Tibial nerve (tissue), 4 donors: Measurements from ENCODE around the gene TECPR2. TPM values are rescaled to one million over a fixed set of nuclear protein-coding genes. Genes with fewer than 3 reads are reported as not detected.

Experiments used
- DNase-seq, 2 donors: peaks; one replicate each; pipeline ENCODE4 v3.0.0-alpha.2; 2019; ENCODE audit warnings: low spot score in 2 of 2
- H3K27ac ChIP-seq, 4 donors: fragments of 200-600 bp; sonication (generic) in 3 of 4; one replicate each; pipeline ENCODE4 v1.5.1; 2017 to 2019; ENCODE audit warnings: mild to moderate bottlenecking in 1 of 4
- H3K27me3 ChIP-seq, 2 donors: fragments of 200-600 bp; sonication (generic) in 1 of 2; one replicate each; pipeline versions ENCODE4 v1.5.1 to v1.6.0; 2017 to 2019
- H3K36me3 ChIP-seq, 3 donors: fragments of 200-600 bp; sonication (generic); one replicate each; pipeline ENCODE4 v1.5.1; 2018 to 2019
- H3K4me1 ChIP-seq, 4 donors: fragments of 200-600 bp; sonication (generic) in 3 of 4; one replicate each; pipeline ENCODE4 v1.5.1; 2017 to 2019
- H3K4me3 ChIP-seq, 4 donors: fragments of 200-600 bp; sonication (generic) in 3 of 4; one replicate each; pipeline ENCODE4 v1.5.1; 2017 to 2019; ENCODE audit warnings: mild to moderate bottlenecking in 1 of 4, moderate library complexity in 1 of 4
- H3K9me3 ChIP-seq, 4 donors: fragments of 200-600 bp; sonication (generic) in 3 of 4; one replicate each; pipeline ENCODE4 v1.5.1; 2017 to 2019
- CTCF ChIP-seq, 5 experiments: fragments of 200-600 bp in 3 of 5; fragments of 450-650 bp in 2 of 5; sonication (generic) in 3 of 5; IDR thresholded peaks; one replicate each; pipeline ENCODE4 v1.5.1; 2016 to 2019; ENCODE audit warnings: antibody characterized with exemption in 5 of 5, mild to moderate bottlenecking in 3 of 5, moderate library complexity in 2 of 5
- EP300 ChIP-seq, 2 donors: sonication (generic); formaldehyde crosslinking; IDR thresholded peaks; one replicate each; pipeline ENCODE4 v1.6.1; 2017; ENCODE audit warnings: antibody characterized with exemption in 2 of 2, mild to moderate bottlenecking in 1 of 2
- POLR2A ChIP-seq, 2 donors: fragments of 450-650 bp; IDR thresholded peaks; one replicate each; pipeline ENCODE4 v1.6.1; 2017; ENCODE audit warnings: antibody characterized with exemption in 2 of 2, mild to moderate bottlenecking in 2 of 2, moderate library complexity in 2 of 2
- WGBS, 2 donors: methylation state at CpG; one replicate each; pipeline ENCODE4 v1.1.5; 2018; 5-methylcytosine and 5-hydroxymethylcytosine counted together
- total RNA-seq, 4 donors: library from RNA; depleted of rRNA; stranded (reverse); fragments of >200 nt; gene quantifications; one replicate each; pipeline ENCODE4 v1.1.0, GENCODE V29; 2016

Gene TECPR2
- total RNA-seq, 4 donors from 2014 or later, result 21.2 to 77.7 (median 32.8) TPM

- H3K9me3 ChIP-seq, result no peaks in the 10 kb centered on the region
- TF ChIP-seq CTCF (IDR thresholded peaks at IDR 0.05) (no peak), POLR2A (IDR thresholded peaks at IDR 0.05) (no peak), EP300 (IDR thresholded peaks at IDR 0.05) (no peak)
- WGBS, 2 donors, result 53 to 57% methylated on average over 10 of the region's 10 CpGs
- no peak overlapping the region for H3K4me3 ChIP-seq
- H3K27ac ChIP-seq, result no peak overlapping the region
- H3K4me1 ChIP-seq, result peaks cover 0 to 4% (median 0%) of the 10 kb centered on the region in 4 donors
- DNase-seq, result no peak
- no peaks in the 10 kb centered on the region for H3K27me3 ChIP-seq
- H3K36me3 ChIP-seq, result peaks cover 0 to 72% (median 0%) of the 10 kb centered on the region in 3 donors
Observed at GRCh38 chr14:102421411-102422057, 58.8 kb downstream of the TECPR2 start.

GRCh38 chr14:102424520-102424919 lies 61.8 kb downstream of the TECPR2 start:
- TF ChIP-seq CTCF (IDR thresholded peaks at IDR 0.05), result no peak
- TF ChIP-seq POLR2A (IDR thresholded peaks at IDR 0.05), result no peak
- TF ChIP-seq EP300 (IDR thresholded peaks at IDR 0.05), result no peak
- H3K4me1 ChIP-seq, result no peaks in the 10 kb centered on the region
- peaks cover 0 to 79% (median 0%) of the 10 kb centered on the region in 3 donors for H3K36me3 ChIP-seq
- H3K27ac ChIP-seq, result no peak overlapping the region
- H3K4me3 ChIP-seq, result no peak overlapping the region
- no peak for DNase-seq
- no peaks in the 10 kb centered on the region for H3K27me3 ChIP-seq
- 92% methylated on average over 4 of the region's 4 CpGs for WGBS, 2 donors
- H3K9me3 ChIP-seq, result no peaks in the 10 kb centered on the region

GRCh38 chr14:102424923-102425322 lies 62.2 kb downstream of the TECPR2 start:
- no peak for DNase-seq
- no peak for TF ChIP-seq EP300 (IDR thresholded peaks at IDR 0.05)
- no peak for TF ChIP-seq POLR2A (IDR thresholded peaks at IDR 0.05)
- TF ChIP-seq CTCF (IDR thresholded peaks at IDR 0.05), result no peak

GRCh38 chr14:102426796-102427195 lies 64.1 kb downstream of the TECPR2 start:
- WGBS, 2 donors, result 95 to 98% methylated on average over 6 of the region's 6 CpGs

More at GRCh38 chr14:102424923-102425322, 62.2 kb downstream of the TECPR2 start:
- H3K4me3 ChIP-seq, result no peak overlapping the region
- 96% methylated on average over 10 of the region's 10 CpGs for WGBS, 2 donors
- H3K4me1 ChIP-seq, result no peaks in the 10 kb centered on the region
- H3K9me3 ChIP-seq, result no peaks in the 10 kb centered on the region
- H3K27me3 ChIP-seq, result no peaks in the 10 kb centered on the region
- H3K27ac ChIP-seq, result no peak overlapping the region
- H3K36me3 ChIP-seq, result peaks cover 0 to 79% (median 0%) of the 10 kb centered on the region in 3 donors

More at GRCh38 chr14:102426796-102427195, 64.1 kb downstream of the TECPR2 start:
- H3K9me3 ChIP-seq, result no peaks in the 10 kb centered on the region
- no peaks in the 10 kb centered on the region for H3K27me3 ChIP-seq
- H3K36me3 ChIP-seq, result peaks cover 0 to 81% (median 0%) of the 10 kb centered on the region in 3 donors
- no peak overlapping the region for H3K27ac ChIP-seq
- H3K4me1 ChIP-seq, result no peaks in the 10 kb centered on the region
- TF ChIP-seq POLR2A (IDR thresholded peaks at IDR 0.05) (no peak), CTCF (IDR thresholded peaks at IDR 0.05) (no peak), EP300 (IDR thresholded peaks at IDR 0.05) (no peak)
- DNase-seq, result no peak
- H3K4me3 ChIP-seq, result no peak overlapping the region
